H1 (cell line): ENCODE data around the gene NR2C2AP. TPM values are rescaled to one million over a fixed set of nuclear protein-coding genes. Genes with fewer than 3 reads are reported as not detected.

Experiments
- ASH2L ChIP-seq: fragments of 200-600, 300-600 bp; sonication (generic); IDR thresholded peaks from one replicate; pipeline ENCODE4 v1.7.1; 2017; ENCODE audit warnings: low read length
- CTBP2 ChIP-seq: IDR thresholded peaks from 2 replicates; pipeline ENCODE4 v1.7.0; 2011; ENCODE audit warnings: borderline replicate concordance, mild to moderate bottlenecking, moderate library complexity, mixed read lengths, low read length; ENCODE audit not compliant: insufficient read depth, insufficient read length
- EGR1 ChIP-seq: IDR thresholded peaks from 2 replicates; pipeline ENCODE4 v1.6.1; 2011; ENCODE audit warnings: low read depth, low read length, borderline replicate concordance
- EZH2 ChIP-seq: fragments of 200-600 bp; sonication (generic); IDR thresholded peaks from 2 replicates; pipeline ENCODE4 v1.7.1; 2012; ENCODE audit warnings: low read depth, mild to moderate bottlenecking, moderate library complexity, low read length, inconsistent platforms; ENCODE audit not compliant: severe bottlenecking
- FOSL1 ChIP-seq: IDR thresholded peaks from 2 replicates; pipeline ENCODE4 v1.6.1; 2011; ENCODE audit warnings: mild to moderate bottlenecking, low read depth, low read length, moderate library complexity; ENCODE audit not compliant: insufficient read depth
- JUND ChIP-seq: IDR thresholded peaks from 2 replicates; pipeline ENCODE4 v1.6.1; 2011; ENCODE audit warnings: mild to moderate bottlenecking, improper control_type of control experiment, low read length
- SIX5 ChIP-seq: IDR thresholded peaks from 2 replicates; pipeline ENCODE4 v1.6.1; 2011; ENCODE audit warnings: mild to moderate bottlenecking, low read depth, low read length
- SP2 ChIP-seq: IDR thresholded peaks from 2 replicates; pipeline ENCODE4 v1.6.1; 2012; ENCODE audit warnings: mild to moderate bottlenecking, low read length, inconsistent platforms
- TBP ChIP-seq: IDR thresholded peaks from 2 replicates; pipeline ENCODE4 v1.6.1; 2011; ENCODE audit warnings: low read depth, low read length, improper control_type of control experiment
- TEAD4 ChIP-seq: IDR thresholded peaks from 2 replicates; pipeline ENCODE4 v1.6.1; 2012; ENCODE audit warnings: low read depth, low read length, inconsistent platforms, mixed read lengths
- polyA plus RNA-seq, 7 experiments: library from polyadenylated mRNA; depleted of rRNA in 3 of 7; stranded (reverse) in 5 of 7; unstranded in 2 of 7; fragments of >200 nt in 5 of 7; fragments of 200-250 nt in 2 of 7; gene quantifications; 1 replicate in 5 of 7; 2 replicates in 1 of 7; 4 replicates in 1 of 7; pipeline versions ENCODE4 v1.2.1 to v1.2.3, GENCODE V29; 2011 to 2013; ENCODE audit warnings: missing spikeins in 2 of 7, mixed read lengths in 2 of 7
- total RNA-seq: library from RNA; stranded (reverse); fragmentation: NEBNext Ultra II Directional; extraction: Animal tissue kit (Norgen Biotek cat#: 25700); gene quantifications from 2 replicates; pipeline ENCODE4 v1.2.1, GENCODE V29; 2021
- TF ChIP-seq, protein P1 (sequence below): fragments of 300-600 bp; sonication (generic); IDR thresholded peaks from 2 replicates; pipeline ENCODE4 v1.7.1; 2012; ENCODE audit warnings: low read length, moderate library complexity, mild to moderate bottlenecking, inconsistent platforms; ENCODE audit not compliant: insufficient replicate concordance

Gene NR2C2AP
- total and polyA plus RNA-seq, 2 of the 8 experiments (the other 6 are each of a cell fraction or from before 2014, with no cell fraction given): 16.4 to 20.5 TPM

DNA sequence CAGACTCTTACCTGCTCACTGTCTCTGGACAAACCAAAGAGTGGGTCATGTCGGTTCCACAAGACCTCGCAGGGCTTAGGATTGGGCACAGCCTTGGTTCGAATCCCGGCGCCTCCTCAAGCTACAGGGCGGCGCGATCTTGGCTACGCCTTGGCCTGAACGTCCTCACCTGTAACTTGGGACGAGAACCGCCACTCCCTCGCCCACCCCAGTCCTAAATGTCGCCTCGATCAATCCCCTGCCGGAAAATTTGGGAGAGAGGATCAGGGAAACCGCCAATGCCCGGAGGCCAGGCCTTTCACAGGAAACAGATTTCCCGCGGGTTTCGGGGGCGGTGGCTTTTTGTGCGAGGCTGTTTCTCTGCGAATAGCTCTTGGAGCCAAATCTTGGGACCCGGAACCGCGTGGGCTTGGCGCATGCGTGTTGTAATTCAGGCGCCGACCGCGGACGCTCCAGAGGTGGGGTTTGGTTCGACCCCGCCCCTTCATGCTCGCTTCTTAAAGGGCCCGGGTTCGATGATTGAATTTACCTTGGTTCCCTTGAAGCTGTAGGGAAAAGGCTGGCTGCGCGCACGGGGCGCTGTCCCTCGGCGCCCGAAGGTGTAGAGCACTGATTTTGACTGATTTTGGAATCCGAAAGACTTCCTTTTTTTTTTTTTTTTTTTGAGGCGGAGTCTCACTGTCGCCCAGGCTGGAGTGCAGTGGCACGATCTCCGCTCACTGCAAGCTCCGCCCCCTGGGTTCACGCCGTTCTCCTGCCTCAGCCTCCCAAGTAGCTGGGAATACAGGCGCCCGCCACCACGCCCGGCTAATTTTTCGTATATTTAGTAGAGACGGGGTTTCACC is at the start of gene NR2C2AP (continued):
- TF ChIP-seq TBP (no peak), ASH2L (no peak), CTBP2 (no peak), EGR1 (no peak), TEAD4 (no peak), JUND (no peak), EZH2 (no peak), SP2 (no peak), SIX5 (no peak), FOSL1 (no peak)
- TF ChIP-seq, protein P1, sequence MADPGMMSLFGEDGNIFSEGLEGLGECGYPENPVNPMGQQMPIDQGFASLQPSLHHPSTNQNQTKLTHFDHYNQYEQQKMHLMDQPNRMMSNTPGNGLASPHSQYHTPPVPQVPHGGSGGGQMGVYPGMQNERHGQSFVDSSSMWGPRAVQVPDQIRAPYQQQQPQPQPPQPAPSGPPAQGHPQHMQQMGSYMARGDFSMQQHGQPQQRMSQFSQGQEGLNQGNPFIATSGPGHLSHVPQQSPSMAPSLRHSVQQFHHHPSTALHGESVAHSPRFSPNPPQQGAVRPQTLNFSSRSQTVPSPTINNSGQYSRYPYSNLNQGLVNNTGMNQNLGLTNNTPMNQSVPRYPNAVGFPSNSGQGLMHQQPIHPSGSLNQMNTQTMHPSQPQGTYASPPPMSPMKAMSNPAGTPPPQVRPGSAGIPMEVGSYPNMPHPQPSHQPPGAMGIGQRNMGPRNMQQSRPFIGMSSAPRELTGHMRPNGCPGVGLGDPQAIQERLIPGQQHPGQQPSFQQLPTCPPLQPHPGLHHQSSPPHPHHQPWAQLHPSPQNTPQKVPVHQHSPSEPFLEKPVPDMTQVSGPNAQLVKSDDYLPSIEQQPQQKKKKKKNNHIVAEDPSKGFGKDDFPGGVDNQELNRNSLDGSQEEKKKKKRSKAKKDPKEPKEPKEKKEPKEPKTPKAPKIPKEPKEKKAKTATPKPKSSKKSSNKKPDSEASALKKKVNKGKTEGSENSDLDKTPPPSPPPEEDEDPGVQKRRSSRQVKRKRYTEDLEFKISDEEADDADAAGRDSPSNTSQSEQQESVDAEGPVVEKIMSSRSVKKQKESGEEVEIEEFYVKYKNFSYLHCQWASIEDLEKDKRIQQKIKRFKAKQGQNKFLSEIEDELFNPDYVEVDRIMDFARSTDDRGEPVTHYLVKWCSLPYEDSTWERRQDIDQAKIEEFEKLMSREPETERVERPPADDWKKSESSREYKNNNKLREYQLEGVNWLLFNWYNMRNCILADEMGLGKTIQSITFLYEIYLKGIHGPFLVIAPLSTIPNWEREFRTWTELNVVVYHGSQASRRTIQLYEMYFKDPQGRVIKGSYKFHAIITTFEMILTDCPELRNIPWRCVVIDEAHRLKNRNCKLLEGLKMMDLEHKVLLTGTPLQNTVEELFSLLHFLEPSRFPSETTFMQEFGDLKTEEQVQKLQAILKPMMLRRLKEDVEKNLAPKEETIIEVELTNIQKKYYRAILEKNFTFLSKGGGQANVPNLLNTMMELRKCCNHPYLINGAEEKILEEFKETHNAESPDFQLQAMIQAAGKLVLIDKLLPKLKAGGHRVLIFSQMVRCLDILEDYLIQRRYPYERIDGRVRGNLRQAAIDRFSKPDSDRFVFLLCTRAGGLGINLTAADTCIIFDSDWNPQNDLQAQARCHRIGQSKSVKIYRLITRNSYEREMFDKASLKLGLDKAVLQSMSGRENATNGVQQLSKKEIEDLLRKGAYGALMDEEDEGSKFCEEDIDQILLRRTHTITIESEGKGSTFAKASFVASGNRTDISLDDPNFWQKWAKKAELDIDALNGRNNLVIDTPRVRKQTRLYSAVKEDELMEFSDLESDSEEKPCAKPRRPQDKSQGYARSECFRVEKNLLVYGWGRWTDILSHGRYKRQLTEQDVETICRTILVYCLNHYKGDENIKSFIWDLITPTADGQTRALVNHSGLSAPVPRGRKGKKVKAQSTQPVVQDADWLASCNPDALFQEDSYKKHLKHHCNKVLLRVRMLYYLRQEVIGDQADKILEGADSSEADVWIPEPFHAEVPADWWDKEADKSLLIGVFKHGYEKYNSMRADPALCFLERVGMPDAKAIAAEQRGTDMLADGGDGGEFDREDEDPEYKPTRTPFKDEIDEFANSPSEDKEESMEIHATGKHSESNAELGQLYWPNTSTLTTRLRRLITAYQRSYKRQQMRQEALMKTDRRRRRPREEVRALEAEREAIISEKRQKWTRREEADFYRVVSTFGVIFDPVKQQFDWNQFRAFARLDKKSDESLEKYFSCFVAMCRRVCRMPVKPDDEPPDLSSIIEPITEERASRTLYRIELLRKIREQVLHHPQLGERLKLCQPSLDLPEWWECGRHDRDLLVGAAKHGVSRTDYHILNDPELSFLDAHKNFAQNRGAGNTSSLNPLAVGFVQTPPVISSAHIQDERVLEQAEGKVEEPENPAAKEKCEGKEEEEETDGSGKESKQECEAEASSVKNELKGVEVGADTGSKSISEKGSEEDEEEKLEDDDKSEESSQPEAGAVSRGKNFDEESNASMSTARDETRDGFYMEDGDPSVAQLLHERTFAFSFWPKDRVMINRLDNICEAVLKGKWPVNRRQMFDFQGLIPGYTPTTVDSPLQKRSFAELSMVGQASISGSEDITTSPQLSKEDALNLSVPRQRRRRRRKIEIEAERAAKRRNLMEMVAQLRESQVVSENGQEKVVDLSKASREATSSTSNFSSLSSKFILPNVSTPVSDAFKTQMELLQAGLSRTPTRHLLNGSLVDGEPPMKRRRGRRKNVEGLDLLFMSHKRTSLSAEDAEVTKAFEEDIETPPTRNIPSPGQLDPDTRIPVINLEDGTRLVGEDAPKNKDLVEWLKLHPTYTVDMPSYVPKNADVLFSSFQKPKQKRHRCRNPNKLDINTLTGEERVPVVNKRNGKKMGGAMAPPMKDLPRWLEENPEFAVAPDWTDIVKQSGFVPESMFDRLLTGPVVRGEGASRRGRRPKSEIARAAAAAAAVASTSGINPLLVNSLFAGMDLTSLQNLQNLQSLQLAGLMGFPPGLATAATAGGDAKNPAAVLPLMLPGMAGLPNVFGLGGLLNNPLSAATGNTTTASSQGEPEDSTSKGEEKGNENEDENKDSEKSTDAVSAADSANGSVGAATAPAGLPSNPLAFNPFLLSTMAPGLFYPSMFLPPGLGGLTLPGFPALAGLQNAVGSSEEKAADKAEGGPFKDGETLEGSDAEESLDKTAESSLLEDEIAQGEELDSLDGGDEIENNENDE: no peak
